Measurements from ENCODE around the gene TARS1.
"Not testable (repeated sequence)": the region's sequence is repeated elsewhere in the genome, so short reads cannot be mapped to it uniquely, and the experiment has no call there.

TARS1 gene

GRCh38 chr5:33489481-33490067 is 48.8 kb downstream of the TARS1 start:
- H3K27ac Mint-ChIP-seq: no peak overlapping the region
- H3K4me3 Mint-ChIP-seq: no peak overlapping the region
- H3K9me3 Mint-ChIP-seq (ENCODE audit: low read depth): no peaks in the 10 kb centered on the region
- no peaks in the 10 kb centered on the region for H3K4me1 Mint-ChIP-seq (ENCODE audit: low read depth)
- no peaks in the 10 kb centered on the region for H3K36me3 Mint-ChIP-seq
- H3K27me3 Mint-ChIP-seq: no peaks in the 10 kb centered on the region

DNA sequence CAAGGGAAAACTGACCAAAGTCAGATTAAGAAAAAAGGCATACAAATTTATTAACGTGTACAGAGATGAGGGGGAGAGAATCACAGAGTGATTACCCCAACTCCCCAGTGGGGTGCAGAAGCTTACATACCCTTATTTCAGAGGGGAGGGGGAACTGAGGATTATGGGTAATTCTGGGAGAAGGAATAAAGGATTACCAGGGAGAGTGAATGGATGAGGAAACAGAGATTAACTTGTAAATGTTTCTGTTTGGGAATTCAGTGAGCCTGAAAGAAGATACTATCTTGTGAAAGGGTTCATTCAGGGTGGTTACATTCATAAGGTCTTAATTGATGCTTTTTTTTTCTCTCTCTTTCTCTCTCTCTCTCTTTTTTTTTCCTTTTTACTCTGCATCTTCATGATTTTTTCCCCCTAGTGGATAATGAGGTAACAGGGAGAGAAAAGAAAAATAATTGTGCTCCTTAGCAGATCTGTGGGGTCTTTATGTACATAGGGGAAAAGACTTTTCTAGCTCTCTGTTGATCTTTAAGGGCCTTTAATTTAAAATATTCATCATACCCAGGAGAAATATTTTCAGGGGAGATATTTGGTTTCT is 49.4 kb downstream of the TARS1 start:
- H3K36me3 Mint-ChIP-seq: no peaks in the 10 kb centered on the region
- H3K4me1 Mint-ChIP-seq (ENCODE audit: low read depth): no peaks in the 10 kb centered on the region
- no peaks in the 10 kb centered on the region for H3K27me3 Mint-ChIP-seq
- no peaks in the 10 kb centered on the region for H3K9me3 Mint-ChIP-seq (ENCODE audit: low read depth)
- no peak overlapping the region for H3K27ac Mint-ChIP-seq
- H3K4me3 Mint-ChIP-seq: no peak overlapping the region

- H3K36me3 Mint-ChIP-seq: no peaks in the 10 kb centered on the region
- H3K27me3 Mint-ChIP-seq: no peaks in the 10 kb centered on the region
- no peak overlapping the region for H3K4me3 Mint-ChIP-seq
- no peak overlapping the region for H3K27ac Mint-ChIP-seq
- H3K9me3 Mint-ChIP-seq (ENCODE audit: low read depth): no peaks in the 10 kb centered on the region
- H3K4me1 Mint-ChIP-seq (ENCODE audit: low read depth): no peaks in the 10 kb centered on the region
Observed at GRCh38 chr5:33491941-33492340, 51.2 kb downstream of the TARS1 start.

DNA sequence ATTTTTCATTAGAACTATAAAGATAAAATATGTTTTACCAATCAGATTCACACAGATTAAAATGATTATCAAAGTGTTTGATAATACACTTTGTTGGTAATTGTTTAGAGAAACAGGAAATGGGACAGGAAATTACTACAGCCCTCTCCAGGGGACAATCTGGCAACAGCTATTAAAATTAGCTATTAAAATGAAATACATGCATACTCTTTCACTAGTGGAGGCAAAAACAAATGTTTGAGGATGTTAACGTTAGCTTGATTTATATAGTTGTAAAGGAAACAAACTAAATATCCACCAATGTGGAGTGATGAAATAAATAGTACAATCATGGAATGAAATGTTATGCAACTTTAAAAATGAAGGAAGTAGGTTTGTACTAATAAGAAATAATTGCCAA is 53.7 kb downstream of the TARS1 start:
- Mint-ChIP-seq H3K27me3 (no peaks in the 10 kb centered on the region), H3K36me3 (no peaks in the 10 kb centered on the region), H3K4me1 (ENCODE audit: low read depth) (no peaks in the 10 kb centered on the region), H3K27ac (no peak overlapping the region), H3K9me3 (ENCODE audit: low read depth) (no peaks in the 10 kb centered on the region), H3K4me3 (no peak overlapping the region)

DNA sequence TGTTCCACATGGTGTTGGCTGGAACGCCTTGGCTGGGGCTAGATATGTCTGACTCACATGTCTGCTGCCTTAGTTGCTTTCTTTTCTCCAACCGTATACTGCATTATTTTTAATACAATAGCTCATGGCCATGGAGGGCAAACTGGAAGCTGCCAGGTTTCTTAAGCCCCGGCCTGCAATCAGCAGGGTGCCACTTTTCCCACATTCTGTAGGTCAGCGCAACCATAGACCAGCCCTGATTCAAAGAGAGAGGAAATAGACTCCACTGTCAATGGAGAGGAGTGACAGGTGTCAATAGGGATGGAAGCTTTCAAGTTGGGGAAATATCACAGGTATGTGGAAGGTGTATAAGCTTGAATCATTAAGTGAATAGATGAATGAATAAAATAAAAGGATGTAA is 60.5 kb downstream of the TARS1 start:
- no peaks in the 10 kb centered on the region for H3K36me3 Mint-ChIP-seq
- H3K27ac Mint-ChIP-seq: no peak overlapping the region
- no peaks in the 10 kb centered on the region for H3K27me3 Mint-ChIP-seq
- no peaks in the 10 kb centered on the region for H3K4me1 Mint-ChIP-seq (ENCODE audit: low read depth)
- H3K9me3 Mint-ChIP-seq (ENCODE audit: low read depth): no peaks in the 10 kb centered on the region
- no peak overlapping the region for H3K4me3 Mint-ChIP-seq

GRCh38 chr5:33501899-33502298 is 61.1 kb downstream of the TARS1 start:
- Mint-ChIP-seq H3K27ac (no peak overlapping the region), H3K36me3 (no peaks in the 10 kb centered on the region), H3K9me3 (ENCODE audit: low read depth) (peaks cover 3% of the 10 kb centered on the region), H3K4me1 (ENCODE audit: low read depth) (no peaks in the 10 kb centered on the region), H3K4me3 (no peak overlapping the region), H3K27me3 (no peaks in the 10 kb centered on the region)

- H3K27ac Mint-ChIP-seq: no peak overlapping the region
- H3K9me3 Mint-ChIP-seq (ENCODE audit: low read depth): peaks cover 3% of the 10 kb centered on the region
- no peaks in the 10 kb centered on the region for H3K4me1 Mint-ChIP-seq (ENCODE audit: low read depth)
- no peaks in the 10 kb centered on the region for H3K36me3 Mint-ChIP-seq
- no peaks in the 10 kb centered on the region for H3K27me3 Mint-ChIP-seq
- no peak overlapping the region for H3K4me3 Mint-ChIP-seq
Observed at GRCh38 chr5:33504570-33504969, 63.8 kb downstream of the TARS1 start.

DNA sequence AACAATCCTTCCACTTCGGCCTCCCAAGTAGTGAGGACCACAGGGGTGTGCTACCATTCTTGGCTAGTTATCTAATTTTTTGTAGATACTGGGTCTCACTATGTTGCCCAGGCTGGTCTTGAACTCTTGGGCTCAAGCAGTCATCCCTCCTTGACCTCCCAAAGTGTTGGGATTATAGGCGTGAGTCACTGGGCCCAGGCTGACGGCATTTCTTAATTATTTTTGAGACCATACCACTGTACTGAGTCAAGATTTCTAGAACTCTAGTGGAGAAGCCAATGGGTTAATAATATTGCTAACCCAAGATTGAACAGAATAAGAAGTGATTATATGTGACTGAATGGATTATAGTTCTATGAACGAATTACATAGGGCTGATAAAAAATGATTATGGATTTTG is 66.7 kb downstream of the TARS1 start:
- Mint-ChIP-seq H3K4me1 (ENCODE audit: low read depth) (no peaks in the 10 kb centered on the region), H3K4me3 (no peak overlapping the region), H3K9me3 (ENCODE audit: low read depth) (peaks cover 7% of the 10 kb centered on the region), H3K27me3 (no peaks in the 10 kb centered on the region), H3K27ac (no peak overlapping the region), H3K36me3 (no peaks in the 10 kb centered on the region)

GRCh38 chr5:33509036-33509435 is 68.3 kb downstream of the TARS1 start:
- peaks cover 7% of the 10 kb centered on the region for H3K9me3 Mint-ChIP-seq (ENCODE audit: low read depth)
- H3K27ac Mint-ChIP-seq: no peak overlapping the region
- no peaks in the 10 kb centered on the region for H3K27me3 Mint-ChIP-seq
- no peak overlapping the region for H3K4me3 Mint-ChIP-seq
- no peaks in the 10 kb centered on the region for H3K4me1 Mint-ChIP-seq (ENCODE audit: low read depth)
- H3K36me3 Mint-ChIP-seq: no peaks in the 10 kb centered on the region

DNA sequence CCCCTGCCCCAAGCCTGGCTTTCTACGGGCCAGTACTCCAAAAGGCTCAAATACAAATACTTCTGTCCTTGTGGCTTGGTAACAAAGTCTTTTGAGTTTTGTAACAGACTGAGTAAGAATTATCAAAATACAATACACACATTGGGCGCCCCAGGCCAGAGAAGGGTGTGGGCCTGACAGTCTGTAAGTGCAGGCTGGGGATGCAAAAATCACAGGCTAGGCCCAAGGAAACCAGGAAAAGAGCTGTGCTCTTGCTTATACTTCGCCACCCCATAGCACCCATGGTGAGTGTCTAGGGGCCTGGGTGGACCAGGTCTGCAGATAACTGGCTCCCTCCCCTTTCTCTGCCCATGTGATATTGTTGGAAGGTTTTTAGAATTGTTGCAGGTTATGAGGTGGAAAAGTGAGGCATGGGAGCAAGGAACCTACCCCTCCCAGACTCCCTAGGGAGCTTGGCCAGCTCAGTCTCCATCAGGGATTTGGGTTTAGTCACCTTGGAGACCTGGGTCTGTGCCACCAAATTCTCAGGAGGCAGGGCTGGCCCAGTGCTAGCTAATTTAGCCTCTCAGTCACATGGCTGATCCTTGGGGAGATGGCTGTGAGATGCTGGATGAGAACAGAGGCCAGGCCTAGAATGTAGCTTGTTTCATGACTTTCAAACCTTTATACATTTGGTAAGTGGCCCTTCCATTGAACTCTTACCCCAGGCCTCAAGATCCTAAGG is 72.9 kb downstream of the TARS1 start:
- Mint-ChIP-seq H3K9me3 (ENCODE audit: low read depth) (peaks cover 4% of the 10 kb centered on the region), H3K4me3 (no peak overlapping the region), H3K4me1 (ENCODE audit: low read depth) (no peaks in the 10 kb centered on the region), H3K27me3 (peaks cover 2% of the 10 kb centered on the region), H3K27ac (no peak overlapping the region), H3K36me3 (no peaks in the 10 kb centered on the region)

- not testable (repeated sequence) for H3K4me3 Mint-ChIP-seq; H3K36me3 Mint-ChIP-seq; H3K27me3 Mint-ChIP-seq; H3K9me3 Mint-ChIP-seq (ENCODE audit: low read depth); H3K27ac Mint-ChIP-seq; H3K4me1 Mint-ChIP-seq (ENCODE audit: low read depth)
Observed at GRCh38 chr5:33515366-33515765, 74.6 kb downstream of the TARS1 start.

- no peaks in the 10 kb centered on the region for H3K36me3 Mint-ChIP-seq
- no peaks in the 10 kb centered on the region for H3K4me1 Mint-ChIP-seq (ENCODE audit: low read depth)
- H3K9me3 Mint-ChIP-seq (ENCODE audit: low read depth): peaks cover 5% of the 10 kb centered on the region
- peaks cover 4% of the 10 kb centered on the region for H3K27me3 Mint-ChIP-seq
- H3K27ac Mint-ChIP-seq: no peak overlapping the region
- no peak overlapping the region for H3K4me3 Mint-ChIP-seq
Observed at GRCh38 chr5:33516421-33516820, 75.7 kb downstream of the TARS1 start.
